GM12801 (cell line): Measurements from ENCODE around the gene IVD.

Source experiments
- CTCF ChIP-seq: IDR thresholded peaks from one replicate; pipeline ENCODE4 v1.5.1; 2011; ENCODE audit warnings: control low read depth; ENCODE audit not compliant: insufficient read length; ENCODE audit errors: extremely low read depth

The IVD gene

DNA sequence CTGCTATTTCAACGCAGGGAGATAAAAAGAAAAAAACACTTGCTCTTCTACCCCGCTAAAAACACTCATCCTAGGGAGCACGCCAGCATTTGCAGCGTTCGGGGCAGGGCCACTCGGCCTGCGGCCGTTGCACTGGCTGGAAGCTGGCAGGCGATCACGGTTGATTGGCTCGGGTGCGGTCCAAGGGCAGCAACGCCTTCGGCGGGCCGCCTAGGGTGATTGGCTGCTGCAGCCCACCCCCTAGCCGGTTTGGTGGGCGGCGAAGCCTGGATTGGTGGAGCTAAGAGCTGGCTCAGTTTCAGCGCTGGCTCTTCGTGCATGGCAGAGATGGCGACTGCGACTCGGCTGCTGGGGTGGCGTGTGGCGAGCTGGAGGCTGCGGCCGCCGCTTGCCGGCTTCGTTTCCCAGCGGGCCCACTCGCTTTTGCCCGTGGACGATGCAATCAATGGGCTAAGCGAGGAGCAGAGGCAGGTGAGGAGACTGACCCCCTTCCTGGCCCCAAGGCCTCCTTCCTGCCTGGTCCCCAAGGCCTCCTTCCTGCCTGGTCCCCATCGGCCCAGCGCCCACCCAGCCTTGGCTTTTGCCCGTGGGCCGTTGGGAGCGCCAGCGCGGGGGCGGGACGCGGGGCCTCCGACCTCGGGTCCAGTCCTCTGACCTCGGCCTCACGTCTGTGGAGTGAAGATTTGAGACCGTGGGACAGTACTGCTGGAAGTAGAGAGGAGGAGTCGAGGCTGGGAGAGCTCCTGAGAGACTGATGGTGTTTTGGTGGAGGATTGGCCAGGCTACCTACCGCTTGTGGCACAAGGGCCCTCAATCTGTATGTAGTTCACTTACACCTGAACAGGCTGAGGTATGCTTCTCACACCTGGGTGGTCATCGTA is at the start of gene IVD:
IVD (plus strand) TSS at position 295 of the 881 bp plus-strand sequence; CDS start at position 328, 33 bp downstream.
- no peak for TF ChIP-seq CTCF

- TF ChIP-seq CTCF = no peak
Observed at GRCh38 chr15:40355976-40356585, 49.5 kb upstream of the IVD start.

GRCh38 chr15:40357246-40357645 is 48.3 kb upstream of the IVD start:
- TF ChIP-seq CTCF = no peak

DNA sequence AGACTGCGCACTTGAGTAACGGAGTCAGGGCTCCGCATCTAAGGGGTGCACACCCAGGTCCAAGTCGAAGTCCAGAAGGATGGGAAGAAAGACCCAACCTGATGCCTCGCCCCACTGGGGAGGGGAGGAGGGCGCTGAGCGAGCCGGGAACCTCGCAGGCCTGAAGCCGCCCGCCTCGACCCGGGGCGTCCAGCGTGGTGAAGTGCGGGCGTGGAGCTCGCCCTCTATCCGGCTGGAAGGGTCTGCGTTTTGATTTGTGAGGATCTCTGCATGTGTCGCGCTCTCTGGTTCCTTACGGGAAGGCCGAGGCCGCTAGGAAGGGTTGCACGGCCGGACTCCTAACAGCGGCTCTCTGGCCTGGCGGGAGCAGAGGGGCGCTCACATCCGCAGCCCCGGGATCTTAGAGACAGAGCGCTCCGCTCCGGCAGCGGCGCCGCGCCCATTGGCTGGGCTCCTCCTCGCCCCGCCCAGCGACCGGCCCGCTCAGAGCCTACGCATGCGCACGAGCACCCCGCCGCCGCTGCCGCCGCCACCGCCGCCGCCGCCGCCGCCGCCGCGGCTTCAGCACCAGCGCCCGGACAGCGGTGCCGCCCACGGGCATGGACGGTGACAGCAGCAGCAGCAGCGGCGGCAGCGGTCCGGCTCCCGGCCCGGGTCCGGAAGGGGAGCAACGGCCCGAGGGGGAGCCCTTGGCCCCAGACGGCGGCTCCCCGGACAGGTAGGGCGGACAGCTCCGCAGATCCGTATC is 47.7 kb upstream of the IVD start, which contains the start of gene DISP2:
DISP2 (plus strand) TSS at position 497 of the 748 bp plus-strand sequence; CDS start at position 600, 103 bp downstream.
- no peak for TF ChIP-seq CTCF

DNA sequence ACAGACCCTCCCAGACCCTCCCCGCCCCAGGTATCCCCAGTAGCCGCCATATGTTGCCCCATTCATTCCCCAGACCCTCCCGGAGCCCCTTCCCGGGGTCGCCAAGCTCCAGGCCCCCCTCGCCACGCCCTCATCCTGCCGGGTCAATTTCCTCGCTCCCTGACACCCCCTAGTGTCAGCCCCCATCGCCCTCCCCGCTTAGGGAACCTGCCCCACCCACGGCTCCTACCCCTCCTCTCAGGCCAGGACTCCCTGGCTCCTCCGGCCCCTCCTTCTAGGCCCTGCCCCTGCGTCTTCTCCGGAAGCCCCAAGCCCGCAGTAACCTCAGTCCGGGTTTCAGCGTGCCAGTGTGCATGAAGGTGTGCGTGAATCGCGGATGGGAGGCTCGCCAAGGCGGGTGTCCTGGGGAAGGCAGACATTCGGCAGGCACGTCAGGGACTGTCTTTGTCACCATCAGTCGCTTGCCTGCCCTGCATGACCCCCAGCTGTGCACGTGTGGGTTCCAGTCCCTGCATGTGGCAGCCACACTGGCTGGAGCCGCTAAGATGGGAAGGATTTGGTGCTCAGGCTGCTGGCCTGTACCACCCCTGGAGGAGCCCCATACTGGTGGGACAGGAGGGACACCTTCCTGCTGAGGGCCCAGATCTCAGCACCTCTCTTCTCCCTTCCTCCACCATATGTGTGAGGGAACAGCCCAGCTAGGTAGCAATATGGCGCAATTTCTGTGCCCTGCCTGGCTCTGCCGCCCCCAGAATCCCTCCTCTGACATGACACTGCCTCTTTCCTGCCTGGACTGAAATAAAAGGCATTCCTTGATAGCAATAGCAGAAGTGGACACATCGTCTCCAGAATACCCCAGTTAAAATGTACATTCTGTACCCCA is 46.9 kb upstream of the IVD start:
- TF ChIP-seq CTCF = no peak

GRCh38 chr15:40360015-40360414 is 45.6 kb upstream of the IVD start:
- no peak for TF ChIP-seq CTCF
